M059J (cell line): ENCODE data around the gene GMPPB. TPM values are rescaled to one million over a fixed set of nuclear protein-coding genes. Genes with fewer than 3 reads are reported as not detected.
"Not testable (repeated sequence)": the region's sequence is repeated elsewhere in the genome, so short reads cannot be mapped to it uniquely, and the experiment has no call there.

Experiments used
- DNase-seq: peaks from one replicate; pipeline ENCODE4 v3.0.0-alpha.2; 2012; ENCODE audit warnings: low read depth
- total RNA-seq: library from RNA; depleted of rRNA; stranded (reverse); fragments of >200 nt; shearing (Covaris generic); gene quantifications from 2 replicates; pipeline ENCODE4 v1.2.3, GENCODE V29; 2014

The GMPPB gene
- total RNA-seq, 1 experiment from 2014 or later: 39.4 TPM

DNA sequence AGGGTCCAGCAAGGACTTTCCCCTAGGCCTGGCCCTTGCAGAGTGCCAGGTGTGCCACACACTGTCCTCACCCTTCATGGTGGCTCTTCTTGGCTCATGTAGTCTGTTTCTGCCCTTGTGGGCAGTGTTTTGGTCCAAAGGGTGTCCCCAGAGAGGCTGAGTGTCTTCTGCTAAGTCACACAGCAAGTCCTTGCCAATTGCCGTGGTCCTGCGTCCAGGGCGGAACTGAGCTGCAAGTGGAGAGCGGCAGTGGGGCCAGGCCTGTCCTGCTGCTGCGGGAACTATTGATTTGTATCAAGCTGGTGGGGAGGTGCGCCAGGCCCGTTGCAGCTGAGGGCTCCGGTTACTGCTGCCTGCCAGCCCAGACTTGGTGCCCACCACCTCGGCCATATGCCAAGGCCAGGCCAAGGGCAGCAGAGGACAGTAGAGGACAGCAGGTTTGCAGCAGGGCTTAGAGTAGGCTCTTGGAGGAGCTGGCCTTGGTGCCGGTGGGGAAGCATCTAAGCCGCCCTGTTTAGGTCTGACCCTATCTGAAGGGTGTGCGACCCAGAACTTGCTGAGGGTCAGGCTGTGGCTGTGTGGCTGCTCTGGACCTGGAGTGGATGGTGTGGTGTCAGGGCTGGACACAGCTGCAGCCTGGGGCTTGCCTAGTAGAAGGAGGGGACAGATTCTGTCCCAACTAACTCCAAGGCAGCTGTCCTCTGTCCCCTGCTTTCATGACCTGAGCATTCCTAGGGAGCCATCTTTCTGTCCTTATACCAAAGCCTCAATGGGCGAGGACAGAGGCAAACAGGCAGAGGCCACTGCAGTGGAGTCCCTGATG lies 8.8 kb downstream of the GMPPB start:
- DNase-seq: no peak

DNA sequence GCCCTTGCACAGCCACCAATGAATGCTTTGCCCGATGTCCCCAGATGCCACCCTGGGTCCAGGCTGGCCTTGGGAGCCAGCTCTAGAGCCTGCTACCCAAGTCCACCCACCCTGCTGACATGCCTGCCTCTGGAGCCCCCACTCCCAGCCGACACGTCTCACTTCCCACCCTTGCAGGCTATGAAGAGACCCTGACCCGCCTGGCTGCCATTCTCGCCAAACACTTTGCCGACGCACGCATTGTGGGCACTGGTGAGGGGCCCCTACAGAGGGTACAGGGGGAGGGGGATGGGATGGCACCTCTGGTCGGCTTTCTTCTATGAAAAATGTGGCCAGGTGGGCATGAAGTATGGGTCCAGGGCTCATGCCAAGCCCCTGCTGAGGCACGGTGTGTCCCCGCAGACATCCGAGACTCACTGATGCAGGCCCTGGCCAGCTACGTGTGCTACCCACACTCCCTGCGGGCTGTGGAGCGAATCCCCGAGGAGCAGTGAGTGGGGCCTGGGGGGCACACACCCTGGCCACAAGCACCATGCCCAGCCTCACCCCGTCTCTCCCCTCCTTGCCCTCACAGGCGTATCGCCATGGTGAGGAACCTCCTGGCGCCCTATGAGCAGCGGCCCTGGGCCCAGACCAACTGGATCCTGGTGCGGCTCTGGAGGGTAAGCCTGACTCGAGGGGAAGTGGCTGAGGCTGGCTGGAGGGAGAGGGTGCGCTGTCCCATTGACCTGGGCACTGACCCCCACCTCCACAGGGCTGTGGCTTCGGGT lies 10.2 kb downstream of the GMPPB start:
- no peak for DNase-seq

DNA sequence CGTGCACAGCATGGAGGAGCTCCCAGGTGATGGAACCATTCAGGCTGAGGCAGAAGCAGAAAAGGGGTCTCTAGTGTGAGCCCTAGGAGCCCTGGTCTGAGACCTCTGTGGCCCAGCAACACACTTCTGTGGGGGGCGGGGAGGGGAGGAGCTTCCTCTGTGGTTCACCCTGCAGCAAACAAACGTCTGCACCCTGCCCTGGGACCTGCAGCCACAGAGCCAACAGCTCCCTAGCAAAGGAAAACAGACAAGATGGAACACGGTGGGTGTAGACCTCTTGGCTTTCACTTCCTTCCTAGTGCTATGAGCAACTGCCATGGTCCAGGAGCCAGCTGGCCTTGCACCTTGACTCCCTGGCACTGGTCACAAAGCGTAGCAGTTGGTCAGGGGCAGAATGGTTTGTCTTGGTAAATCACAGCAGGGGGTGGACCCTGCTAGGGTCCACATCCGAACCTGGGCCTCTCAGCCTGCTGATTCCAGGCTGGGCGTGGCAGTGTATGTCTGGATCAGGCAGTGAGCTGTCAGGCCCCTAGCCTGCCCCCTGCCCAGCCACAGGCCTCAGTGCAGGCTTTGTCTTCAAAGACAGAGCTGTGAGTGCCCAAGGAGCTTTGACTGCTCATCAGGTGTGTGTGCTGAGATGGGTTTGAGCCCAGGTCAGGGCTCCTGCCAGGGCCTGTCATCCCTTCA lies 11.0 kb downstream of the GMPPB start:
- DNase-seq: no peak

DNA sequence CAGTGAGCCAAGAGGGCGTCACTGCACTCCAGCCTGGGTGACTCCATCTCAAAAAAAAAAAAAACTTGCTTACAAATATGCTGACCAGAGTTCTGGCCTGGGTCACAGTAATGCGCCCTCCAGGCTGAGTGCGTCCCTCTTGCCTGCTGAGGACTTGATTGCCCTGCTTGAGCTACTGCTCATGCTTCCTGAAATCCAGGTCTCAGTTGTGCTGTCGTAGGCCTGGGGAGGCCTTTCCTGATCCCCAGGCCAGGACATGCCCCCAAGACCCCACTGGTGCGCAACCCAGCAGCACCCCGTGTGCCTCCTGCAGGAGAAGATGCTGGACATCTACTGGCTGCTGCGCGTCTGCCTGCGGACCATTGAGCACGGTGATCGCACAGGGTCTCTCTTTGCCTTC lies 11.6 kb downstream of the GMPPB start:
- no peak for DNase-seq

DNA sequence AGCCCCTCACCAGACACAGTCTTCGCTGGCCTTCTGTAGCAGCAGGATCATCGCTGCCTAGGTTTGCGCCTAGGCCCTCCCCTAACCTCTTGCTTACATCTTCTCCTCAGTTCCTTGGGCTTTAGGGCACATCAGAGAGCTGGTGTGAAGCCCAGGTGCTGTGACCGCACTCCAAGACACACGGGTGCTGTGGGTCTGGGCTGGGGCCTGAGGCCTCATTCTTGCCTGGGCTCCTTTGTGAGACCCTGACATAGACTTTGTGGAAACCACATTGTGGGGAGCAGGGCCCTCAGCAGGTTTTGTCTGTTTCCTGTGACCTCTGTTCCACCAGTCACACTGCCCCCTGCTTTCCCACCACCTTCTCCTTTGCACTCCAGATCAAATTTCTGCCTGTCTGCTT lies 12.3 kb downstream of the GMPPB start:
- no peak for DNase-seq

DNA sequence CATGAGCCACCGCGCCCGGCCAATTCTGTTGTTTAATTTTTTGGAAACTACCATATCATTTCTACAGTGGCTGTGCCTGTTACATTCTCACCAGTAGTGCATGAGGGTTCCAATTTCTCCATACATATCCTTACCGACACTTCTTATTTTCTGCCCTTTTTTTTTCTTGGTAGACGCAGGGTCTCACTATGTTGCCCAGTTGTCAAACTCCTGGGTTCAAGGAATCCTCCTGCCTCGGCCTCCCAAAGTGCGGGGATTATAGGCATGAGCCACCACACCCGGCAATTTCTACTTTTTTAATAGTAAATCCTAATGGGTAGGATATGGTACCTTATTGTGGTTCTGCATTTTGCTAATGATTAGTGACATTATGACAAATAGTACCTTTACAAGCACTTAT lies 13.9 kb downstream of the GMPPB start:
- no peak for DNase-seq

DNA sequence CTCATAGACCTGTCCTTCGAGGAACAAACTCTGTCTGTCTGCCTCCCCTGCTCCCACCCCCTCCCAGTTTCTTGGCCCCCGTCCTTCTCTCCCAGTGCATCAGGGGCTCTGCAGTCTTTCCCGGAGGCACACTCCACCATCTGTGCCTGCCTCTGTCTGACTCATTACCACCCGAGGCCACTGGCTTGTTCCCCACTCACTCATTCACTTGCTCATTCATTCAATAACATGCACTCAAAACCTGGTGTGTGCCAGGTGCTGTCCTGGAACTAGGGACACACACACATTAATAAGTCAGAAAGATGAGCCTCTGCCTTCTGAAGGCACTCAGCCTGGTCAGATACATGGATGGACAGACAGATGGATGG lies 16.7 kb downstream of the GMPPB start:
- DNase-seq: peak; percentile 61

DNA sequence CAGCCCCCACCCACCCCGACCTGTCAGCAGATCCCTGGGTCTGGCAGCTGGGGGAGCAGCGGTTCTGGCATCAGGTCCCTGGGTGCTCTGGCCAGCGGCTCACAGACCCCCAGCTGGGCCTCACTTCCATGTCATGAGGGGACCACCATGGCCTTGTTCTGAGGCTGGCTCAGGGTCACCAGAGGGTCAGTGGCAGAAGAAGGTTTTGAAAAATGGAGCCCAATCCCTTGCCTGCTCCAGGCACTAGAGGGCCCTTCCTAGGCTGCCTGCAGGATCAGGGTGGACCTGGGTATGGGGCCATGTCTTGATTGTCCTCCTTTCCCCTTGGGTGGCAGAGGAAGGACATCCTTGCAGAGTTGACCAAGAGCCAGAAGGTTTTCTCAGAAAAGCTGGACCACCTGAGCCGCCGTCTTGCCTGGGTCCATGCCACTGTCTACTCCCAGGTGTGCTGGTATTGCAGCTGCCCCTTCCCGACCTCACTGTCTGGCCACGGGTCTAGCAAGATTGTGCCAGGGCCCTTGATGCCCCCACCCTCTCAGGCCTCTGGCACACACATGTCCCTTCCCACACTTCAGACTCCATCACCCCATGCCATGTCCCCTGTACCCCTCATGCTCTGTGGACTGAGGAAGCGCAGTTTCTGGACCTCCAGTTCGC lies 17.2 kb downstream of the GMPPB start:
- no peak for DNase-seq

DNA sequence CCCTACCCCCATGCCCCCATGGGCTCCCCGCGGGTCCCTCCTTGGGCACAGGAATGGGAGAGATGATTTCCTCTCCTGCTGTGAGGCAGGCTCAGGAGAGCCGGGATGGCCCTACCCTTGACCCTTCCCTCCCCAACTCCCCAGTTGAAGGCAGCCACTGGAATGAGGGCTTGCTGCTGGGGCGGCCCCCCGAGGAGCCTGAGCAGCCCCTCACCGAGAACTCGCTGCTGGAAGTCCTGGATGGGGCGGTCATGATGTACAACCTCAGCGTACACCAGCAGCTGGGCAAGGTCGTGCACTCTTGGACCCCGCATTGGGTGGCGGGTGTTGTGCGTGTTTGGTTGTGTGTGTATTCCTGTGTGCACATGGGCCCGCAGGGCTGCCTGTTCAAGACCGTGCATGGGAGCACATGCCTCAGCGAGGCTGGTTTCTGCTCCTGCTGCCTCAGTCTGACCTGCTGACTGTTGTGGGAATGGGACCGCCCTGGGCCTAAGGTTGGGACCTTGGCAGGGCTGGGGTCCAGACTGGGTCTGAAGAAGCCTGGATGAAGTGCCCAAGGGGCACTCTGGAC lies 18.3 kb downstream of the GMPPB start:
- no peak for DNase-seq

DNA sequence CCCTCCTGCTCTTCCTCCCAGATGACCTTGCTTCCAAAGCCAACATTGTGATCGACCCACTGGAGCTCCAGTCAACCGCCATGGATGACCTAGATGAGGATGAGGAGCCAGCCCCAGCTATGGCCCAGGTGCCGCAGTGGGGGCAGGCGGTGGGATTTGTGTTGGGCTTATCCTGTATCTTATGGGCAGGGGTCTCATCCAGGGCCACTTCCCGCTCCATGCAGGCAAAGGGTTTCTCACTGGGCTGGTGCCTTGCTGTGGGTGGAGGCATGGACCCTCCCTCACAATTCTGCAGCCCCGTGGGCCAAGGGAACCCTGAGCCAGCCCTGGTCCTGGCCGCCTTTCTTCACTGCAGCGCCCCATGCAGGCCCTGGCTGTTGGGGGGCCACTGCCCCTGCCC lies 19.1 kb downstream of the GMPPB start:
- no peak for DNase-seq

GRCh38 chr3:49703956-49704355 lies 19.8 kb downstream of the GMPPB start:
- no peak for DNase-seq

DNA sequence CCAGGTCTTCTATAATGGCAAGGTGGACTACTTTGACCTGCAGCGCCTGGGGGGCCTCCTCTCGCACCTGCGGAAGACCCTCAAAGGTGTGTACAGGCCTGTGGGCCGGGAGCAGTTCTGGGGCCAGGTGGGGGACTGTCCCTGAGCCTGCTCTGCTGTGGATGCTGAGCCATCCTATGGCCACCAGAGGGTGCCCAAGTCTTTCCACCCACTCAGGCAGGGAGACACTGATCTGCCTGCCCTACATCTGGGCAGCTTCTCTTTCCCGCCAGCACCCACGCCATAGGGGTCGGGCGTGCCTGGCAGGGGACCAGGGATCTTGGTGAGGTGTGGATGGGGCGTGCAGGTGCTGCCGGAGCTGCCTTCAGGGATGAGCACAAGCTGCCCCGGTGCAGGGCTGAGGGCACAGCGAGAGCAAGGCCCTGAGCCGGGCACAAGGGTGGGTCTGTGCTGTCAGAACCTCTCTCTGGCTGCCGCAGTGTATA lies 20.3 kb downstream of the GMPPB start:
- DNase-seq: peak; percentile 60

DNA sequence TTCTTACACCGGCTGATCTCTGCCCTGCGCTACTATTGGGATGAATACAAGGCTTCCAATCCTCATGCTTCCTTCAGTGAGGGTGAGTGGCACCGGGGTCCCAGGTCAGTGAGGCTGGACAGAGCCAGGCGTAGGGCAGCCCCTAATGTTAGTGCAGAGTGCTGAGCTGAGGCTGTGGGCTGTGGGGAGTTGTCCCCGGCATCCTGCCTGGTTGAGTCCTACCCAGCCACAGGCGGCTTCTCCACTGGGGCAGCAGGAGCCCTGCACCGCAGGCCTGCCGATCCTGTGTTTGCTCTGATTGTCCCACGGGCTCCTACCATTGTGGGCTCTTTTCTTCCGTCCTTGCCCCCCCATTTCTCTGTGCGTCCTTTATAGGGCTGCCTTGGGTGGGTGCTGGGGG lies 21.1 kb downstream of the GMPPB start:
- no peak for DNase-seq

GRCh38 chr3:49701388-49702077 lies 22.2 kb downstream of the GMPPB start:
- no peak for DNase-seq

- no peak for DNase-seq
Measured at GRCh38 chr3:49700453-49701128, 23.2 kb downstream of the GMPPB start.

DNA sequence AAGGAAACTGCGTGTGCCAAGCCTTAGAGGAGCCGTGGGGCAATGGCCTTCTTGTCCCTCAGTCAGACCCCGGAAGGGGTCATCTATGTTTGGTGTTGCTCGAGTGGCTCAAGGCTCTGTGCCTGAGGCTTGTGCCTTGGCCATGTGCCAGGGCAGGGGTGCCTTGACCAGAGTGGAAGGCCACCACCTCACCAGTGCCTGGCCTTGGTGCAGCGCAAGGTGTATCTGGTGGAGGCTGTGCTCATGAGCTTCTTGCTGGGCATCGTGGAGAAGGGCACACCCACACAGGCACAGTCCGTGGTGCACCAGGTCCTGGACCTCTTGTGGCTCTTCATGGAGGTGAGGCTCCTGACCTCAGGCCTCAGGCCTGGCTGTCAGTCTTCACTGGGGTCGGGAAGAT lies 23.7 kb downstream of the GMPPB start:
- no peak for DNase-seq

DNA sequence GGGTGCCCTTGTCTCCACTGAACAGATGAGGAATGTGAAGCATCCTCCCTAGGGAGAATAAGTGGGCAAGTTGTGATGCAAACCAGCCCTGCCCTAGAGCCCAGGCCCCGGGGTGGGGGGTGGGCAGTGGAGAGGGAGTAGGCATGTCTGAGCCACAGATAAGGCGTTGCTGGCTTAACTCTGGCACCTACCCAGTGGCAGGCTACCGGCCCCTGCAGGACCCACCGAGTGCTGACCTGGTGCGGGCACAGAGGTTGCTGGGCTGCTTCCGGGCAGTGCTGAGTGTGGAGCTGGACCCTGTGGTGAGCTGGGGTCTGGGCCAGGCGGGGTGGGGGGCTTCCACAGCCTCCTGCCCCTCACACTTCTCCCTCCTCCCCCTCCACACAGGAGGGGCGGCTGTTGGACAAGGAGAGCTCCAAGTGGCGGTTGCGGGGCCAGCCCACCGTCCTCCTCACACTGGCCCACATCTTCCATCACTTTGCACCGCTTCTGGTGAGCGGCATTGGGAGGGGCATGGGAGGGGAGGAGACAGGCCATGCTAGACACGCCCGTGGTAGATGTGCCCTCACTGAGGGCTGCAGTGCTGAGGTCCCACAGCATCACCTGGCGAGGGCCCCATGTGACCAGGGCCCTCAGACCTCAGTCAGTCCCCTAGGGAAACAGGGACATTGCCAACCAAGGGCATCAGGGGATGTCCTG lies 24.3 kb downstream of the GMPPB start:
- DNase-seq: no peak

GRCh38 chr3:49695350-49696015 lies 28.3 kb downstream of the GMPPB start:
- not testable (repeated sequence) for DNase-seq

- not testable (repeated sequence) for DNase-seq
Measured at GRCh38 chr3:49694409-49695070, 29.2 kb downstream of the GMPPB start.
